Activated T-cell treated with anti-CD3 and anti-CD28 coated beads, Interleukin-2, amount 50 U/mL, for 4 hours (primary cell): ENCODE results near the gene ETS2. TPM values are rescaled to one million over a fixed set of nuclear protein-coding genes. Genes with fewer than 3 reads are reported as not detected.
A peak's percentile ranks its signal among the peaks of the same experiment; 100 is the strongest.

Experiments used
- ATAC-seq, 2 donors: fragments of 200-7000 bp; cut with Tn5 transposase; one replicate each; pipeline ENCODE4 v1.10.0; 2021
- DNase-seq: peaks from one replicate; pipeline ENCODE4 v3.0.0-alpha.2; 2020
- H3K27me3 Mint-ChIP-seq: one replicate; pipeline ENCODE4 v1.8.0; 2021; ENCODE audit warnings: low read depth, mixed read lengths
- H3K36me3 Mint-ChIP-seq: one replicate; pipeline ENCODE4 v1.8.0; 2022; ENCODE audit warnings: mixed read lengths; ENCODE audit not compliant: insufficient read depth
- H3K4me1 Mint-ChIP-seq: one replicate; pipeline ENCODE4 v1.8.0; 2021; ENCODE audit warnings: low read depth, mixed read lengths
- H3K4me3 Mint-ChIP-seq: one replicate; pipeline ENCODE4 v1.8.0; 2021; ENCODE audit warnings: mild to moderate bottlenecking, moderate library complexity, mixed read lengths
- H3K9me3 Mint-ChIP-seq: one replicate; pipeline ENCODE4 v1.8.0; 2021; ENCODE audit warnings: mixed read lengths
- total RNA-seq, 3 donors: library from RNA; stranded (reverse); gene quantifications; one replicate each; pipeline ENCODE4 v1.2.1, GENCODE V29; 2021

Gene ETS2
- total RNA-seq, 3 donors from 2014 or later = 44.2 to 50.4 (median 48.3) TPM

GRCh38 chr21:38772646-38773045, 33.1 kb upstream of the ETS2 start:
- Mint-ChIP-seq H3K4me1 (peaks cover 47% of the 10 kb centered on the region), H3K9me3 (no peaks in the 10 kb centered on the region), H3K4me3 (no peak overlapping the region), H3K27me3 (no peaks in the 10 kb centered on the region), H3K36me3 (no peaks in the 10 kb centered on the region)
- ATAC-seq = no peak
- DNase-seq = no peak

- Mint-ChIP-seq H3K9me3 (peaks cover 2% of the 10 kb centered on the region), H3K27me3 (no peaks in the 10 kb centered on the region), H3K4me1 (peaks cover 43% of the 10 kb centered on the region), H3K4me3 (no peak overlapping the region), H3K36me3 (no peaks in the 10 kb centered on the region)
- DNase-seq (no peak), ATAC-seq (peak; percentile 60 to 63)
Measured at GRCh38 chr21:38773099-38774061, 32.3 kb upstream of the ETS2 start.

GRCh38 chr21:38774152-38774551, 31.6 kb upstream of the ETS2 start:
- peaks cover 36% of the 10 kb centered on the region for H3K4me1 Mint-ChIP-seq
- H3K4me3 Mint-ChIP-seq = no peak overlapping the region
- peaks cover 5% of the 10 kb centered on the region for H3K9me3 Mint-ChIP-seq
- H3K27me3 Mint-ChIP-seq = no peaks in the 10 kb centered on the region
- no peaks in the 10 kb centered on the region for H3K36me3 Mint-ChIP-seq
- ATAC-seq (no peak), DNase-seq (no peak)

GRCh38 chr21:38774586-38775285, 31.0 kb upstream of the ETS2 start:
- ATAC-seq (no peak), DNase-seq (no peak)
- Mint-ChIP-seq H3K9me3 (peaks cover 5% of the 10 kb centered on the region), H3K36me3 (no peaks in the 10 kb centered on the region), H3K27me3 (no peaks in the 10 kb centered on the region), H3K4me1 (peaks cover 30% of the 10 kb centered on the region), H3K4me3 (no peak overlapping the region)

GRCh38 chr21:38775733-38776132, 30.0 kb upstream of the ETS2 start:
- Mint-ChIP-seq H3K27me3 (no peaks in the 10 kb centered on the region), H3K4me3 (no peak overlapping the region), H3K4me1 (peaks cover 30% of the 10 kb centered on the region), H3K36me3 (no peaks in the 10 kb centered on the region), H3K9me3 (peaks cover 5% of the 10 kb centered on the region)
- ATAC-seq (no peak), DNase-seq (no peak)

GRCh38 chr21:38777015-38777414, 28.7 kb upstream of the ETS2 start:
- DNase-seq = no peak
- H3K36me3 Mint-ChIP-seq = peaks cover 2% of the 10 kb centered on the region
- no peaks in the 10 kb centered on the region for H3K27me3 Mint-ChIP-seq
- no peak for ATAC-seq
- peaks cover 34% of the 10 kb centered on the region for H3K4me1 Mint-ChIP-seq
- H3K4me3 Mint-ChIP-seq = no peak overlapping the region
- H3K9me3 Mint-ChIP-seq = peaks cover 5% of the 10 kb centered on the region

- Mint-ChIP-seq H3K36me3 (peaks cover 2% of the 10 kb centered on the region), H3K9me3 (peaks cover 5% of the 10 kb centered on the region), H3K4me3 (no peak overlapping the region), H3K27me3 (no peaks in the 10 kb centered on the region), H3K4me1 (peaks cover 34% of the 10 kb centered on the region)
- ATAC-seq (no peak), DNase-seq (no peak)
Measured at GRCh38 chr21:38777531-38777930, 28.2 kb upstream of the ETS2 start.

- ATAC-seq (peak; percentile 78 to 80), DNase-seq (no peak)
- Mint-ChIP-seq H3K4me3 (no peak overlapping the region), H3K9me3 (peaks cover 5% of the 10 kb centered on the region), H3K36me3 (peaks cover 2% of the 10 kb centered on the region), H3K4me1 (peaks cover 23% of the 10 kb centered on the region), H3K27me3 (no peaks in the 10 kb centered on the region)
Measured at GRCh38 chr21:38780879-38781278, 24.9 kb upstream of the ETS2 start.

- Mint-ChIP-seq H3K27me3 (peaks cover 2% of the 10 kb centered on the region), H3K9me3 (no peaks in the 10 kb centered on the region), H3K4me3 (no peak overlapping the region), H3K36me3 (peaks cover 2% of the 10 kb centered on the region), H3K4me1 (peaks cover 6% of the 10 kb centered on the region)
- no peak for ATAC-seq
- DNase-seq = no peak
Measured at GRCh38 chr21:38784458-38785266, 21.1 kb upstream of the ETS2 start.

GRCh38 chr21:38785483-38785882, 20.2 kb upstream of the ETS2 start:
- DNase-seq = no peak
- H3K27me3 Mint-ChIP-seq = peaks cover 2% of the 10 kb centered on the region
- H3K4me3 Mint-ChIP-seq = no peak overlapping the region
- ATAC-seq = no peak
- peaks cover 2% of the 10 kb centered on the region for H3K36me3 Mint-ChIP-seq
- no peaks in the 10 kb centered on the region for H3K9me3 Mint-ChIP-seq
- H3K4me1 Mint-ChIP-seq = peaks cover 6% of the 10 kb centered on the region

GRCh38 chr21:38787016-38787415, 18.7 kb upstream of the ETS2 start:
- no peak for DNase-seq
- H3K4me3 Mint-ChIP-seq = no peak overlapping the region
- H3K4me1 Mint-ChIP-seq = peaks cover 2% of the 10 kb centered on the region
- H3K9me3 Mint-ChIP-seq = no peaks in the 10 kb centered on the region
- H3K27me3 Mint-ChIP-seq = peaks cover 2% of the 10 kb centered on the region
- ATAC-seq = no peak
- H3K36me3 Mint-ChIP-seq = no peaks in the 10 kb centered on the region

- Mint-ChIP-seq H3K36me3 (no peaks in the 10 kb centered on the region), H3K4me1 (peaks cover 2% of the 10 kb centered on the region), H3K9me3 (no peaks in the 10 kb centered on the region), H3K27me3 (peaks cover 2% of the 10 kb centered on the region), H3K4me3 (no peak overlapping the region)
- no peak for DNase-seq
- ATAC-seq = peak; percentile 46 to 57
Measured at GRCh38 chr21:38787461-38788274, 18.1 kb upstream of the ETS2 start.

GRCh38 chr21:38788275-38788905, 17.3 kb upstream of the ETS2 start:
- H3K4me1 Mint-ChIP-seq = peaks cover 2% of the 10 kb centered on the region
- no peak overlapping the region for H3K4me3 Mint-ChIP-seq

More at GRCh38 chr21:38788275-38788905, 17.3 kb upstream of the ETS2 start:
- DNase-seq (no peak), ATAC-seq (no peak)
- H3K36me3 Mint-ChIP-seq = no peaks in the 10 kb centered on the region
- H3K9me3 Mint-ChIP-seq = no peaks in the 10 kb centered on the region
- peaks cover 2% of the 10 kb centered on the region for H3K27me3 Mint-ChIP-seq
